ENCODE measurements around the gene CEACAM16. TPM values are rescaled to one million over a fixed set of nuclear protein-coding genes. Genes with fewer than 3 reads are reported as not detected.

The CEACAM16 gene
- total RNA-seq, 4 donors from 2014 or later = not detected

- no peak for DNase-seq (ENCODE audit: low spot score)
- peak; percentile 12 for ATAC-seq (ENCODE audit: low FRiP score)
- TF ChIP-seq, protein P1, sequence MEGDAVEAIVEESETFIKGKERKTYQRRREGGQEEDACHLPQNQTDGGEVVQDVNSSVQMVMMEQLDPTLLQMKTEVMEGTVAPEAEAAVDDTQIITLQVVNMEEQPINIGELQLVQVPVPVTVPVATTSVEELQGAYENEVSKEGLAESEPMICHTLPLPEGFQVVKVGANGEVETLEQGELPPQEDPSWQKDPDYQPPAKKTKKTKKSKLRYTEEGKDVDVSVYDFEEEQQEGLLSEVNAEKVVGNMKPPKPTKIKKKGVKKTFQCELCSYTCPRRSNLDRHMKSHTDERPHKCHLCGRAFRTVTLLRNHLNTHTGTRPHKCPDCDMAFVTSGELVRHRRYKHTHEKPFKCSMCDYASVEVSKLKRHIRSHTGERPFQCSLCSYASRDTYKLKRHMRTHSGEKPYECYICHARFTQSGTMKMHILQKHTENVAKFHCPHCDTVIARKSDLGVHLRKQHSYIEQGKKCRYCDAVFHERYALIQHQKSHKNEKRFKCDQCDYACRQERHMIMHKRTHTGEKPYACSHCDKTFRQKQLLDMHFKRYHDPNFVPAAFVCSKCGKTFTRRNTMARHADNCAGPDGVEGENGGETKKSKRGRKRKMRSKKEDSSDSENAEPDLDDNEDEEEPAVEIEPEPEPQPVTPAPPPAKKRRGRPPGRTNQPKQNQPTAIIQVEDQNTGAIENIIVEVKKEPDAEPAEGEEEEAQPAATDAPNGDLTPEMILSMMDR (IDR thresholded peaks at IDR 0.05) = no peak
Measured at GRCh38 chr19:44723299-44723951, 24.5 kb downstream of the CEACAM16 start.

GRCh38 chr19:44723952-44724319 lies 25.0 kb downstream of the CEACAM16 start:
- DNase-seq (ENCODE audit: low spot score) (peak; percentile 60), ATAC-seq (ENCODE audit: low FRiP score) (peak; percentile 91)
- TF ChIP-seq, protein P1 (IDR thresholded peaks at IDR 0.05) = peak in 2 of 3 donors; percentile 72 to 89

GRCh38 chr19:44725251-44725650 lies 26.3 kb downstream of the CEACAM16 start:
- no peak for ATAC-seq (ENCODE audit: low FRiP score)
- TF ChIP-seq, protein P1 (IDR thresholded peaks at IDR 0.05) = no peak
- no peak for DNase-seq (ENCODE audit: low spot score)

DNA sequence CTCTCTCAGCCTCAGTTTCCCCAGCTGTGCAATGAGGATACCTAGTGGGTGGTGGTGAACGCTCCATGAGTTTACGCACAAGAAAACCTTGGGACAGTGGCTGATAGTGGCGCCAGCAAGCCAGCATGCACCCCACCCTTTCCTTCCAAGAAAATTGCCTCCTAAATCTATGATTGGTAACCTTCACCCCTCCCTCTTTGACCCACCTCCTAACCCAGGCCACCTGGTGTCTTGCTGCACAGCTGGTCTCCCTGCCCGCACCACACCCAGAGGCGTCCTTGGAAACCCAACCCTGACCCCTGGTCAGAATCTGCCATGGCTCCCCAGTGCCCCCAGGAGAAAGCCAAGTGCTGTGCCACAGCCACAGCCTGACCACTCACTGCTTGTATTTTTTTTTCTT lies 26.7 kb downstream of the CEACAM16 start:
- ATAC-seq (ENCODE audit: low FRiP score) (no peak), DNase-seq (ENCODE audit: low spot score) (no peak)
- TF ChIP-seq, protein P1 (IDR thresholded peaks at IDR 0.05) = no peak

- DNase-seq (ENCODE audit: low spot score) = no peak
- ATAC-seq (ENCODE audit: low FRiP score) = no peak
- TF ChIP-seq, protein P1 (IDR thresholded peaks at IDR 0.05) = no peak
Measured at GRCh38 chr19:44726465-44726864, 27.5 kb downstream of the CEACAM16 start.

DNA sequence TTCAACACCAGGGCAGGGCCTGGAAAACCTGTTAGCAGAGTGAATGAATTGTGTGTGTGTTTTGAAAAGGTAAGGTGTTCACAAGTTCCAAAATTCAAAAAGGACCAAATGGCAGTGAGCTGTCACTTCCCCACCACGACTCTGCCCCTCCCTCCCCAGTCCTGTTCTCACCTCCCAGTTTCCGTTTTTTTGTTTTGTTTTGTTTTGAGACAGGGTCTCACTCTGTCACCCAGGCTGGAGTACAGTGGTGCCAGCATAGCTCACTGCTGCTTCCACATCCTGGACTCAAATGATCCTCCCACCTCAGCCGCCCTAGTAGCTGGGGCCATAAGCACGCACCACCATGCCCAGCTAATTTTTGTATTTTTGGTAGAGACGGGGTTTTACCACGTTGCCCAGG lies 29.2 kb downstream of the CEACAM16 start:
- DNase-seq (ENCODE audit: low spot score) (no peak), ATAC-seq (ENCODE audit: low FRiP score) (no peak)
- TF ChIP-seq, protein P1 (IDR thresholded peaks at IDR 0.05) = no peak

GRCh38 chr19:44729516-44730033 lies 30.6 kb downstream of the CEACAM16 start:
- TF ChIP-seq, protein P1 (IDR thresholded peaks at IDR 0.05) = no peak
- ATAC-seq (ENCODE audit: low FRiP score) = no peak
- no peak for DNase-seq (ENCODE audit: low spot score)

All from omental fat pad (tissue), 4 donors.